HPDE6-E6E7 (cell line): ENCODE data around the gene RDH13.
"Not testable (repeated sequence)": the region's sequence is repeated elsewhere in the genome, so short reads cannot be mapped to it uniquely, and the experiment has no call there.

Source experiments
- DNase-seq: peaks from one replicate; pipeline ENCODE4 v3.0.0; 2011; ENCODE audit warnings: missing footprints; ENCODE audit errors: extremely low spot score

The RDH13 gene

DNA sequence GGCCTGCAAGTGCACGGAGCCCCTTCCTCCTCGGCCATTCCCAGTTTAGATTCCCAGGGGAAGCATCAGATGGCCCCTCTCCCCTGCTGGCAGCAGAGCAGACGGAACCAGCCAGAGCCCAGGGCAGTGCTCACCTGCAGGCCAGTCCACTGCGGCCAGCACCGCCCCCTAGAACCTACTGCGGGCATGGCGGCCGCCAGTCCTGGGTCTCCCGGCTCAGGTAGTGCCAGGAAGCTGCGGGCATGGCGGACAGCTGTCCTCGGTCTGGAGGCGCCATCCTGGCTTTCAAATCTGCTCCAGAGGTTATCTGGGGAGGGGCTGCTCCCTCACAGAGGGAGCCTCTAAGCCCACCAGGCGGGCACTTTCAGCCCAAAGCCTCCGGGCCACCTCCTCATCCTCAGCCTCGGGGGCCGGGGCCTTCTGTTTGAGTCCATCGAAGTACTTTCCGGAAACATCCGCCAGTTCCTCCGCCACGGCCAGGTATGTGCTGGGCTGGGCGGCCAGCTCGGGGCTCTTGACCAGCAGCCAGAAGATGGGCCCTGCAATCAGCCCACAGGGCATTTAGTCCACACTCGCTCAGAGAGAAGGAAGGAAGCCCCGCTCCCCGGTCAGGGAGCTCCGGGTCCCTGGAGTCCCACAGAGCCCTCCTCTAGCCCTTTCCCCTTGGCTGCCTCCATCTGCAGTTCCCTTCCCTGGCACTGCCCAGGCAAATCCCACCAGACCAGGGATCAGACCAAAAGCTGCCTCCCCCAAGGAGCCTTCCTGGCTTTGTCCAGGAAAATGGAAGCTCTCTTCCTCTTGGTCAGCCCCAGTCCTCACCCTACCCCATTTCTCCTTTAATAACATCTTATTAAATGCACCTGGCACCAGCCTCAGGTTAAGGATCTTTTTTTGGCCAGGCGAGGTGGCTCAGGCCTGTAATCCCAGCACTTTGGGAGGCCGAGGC lies 17.9 kb downstream of the RDH13 start:
- no peak for DNase-seq

GRCh38 chr19:55044286-55044685 lies 18.7 kb downstream of the RDH13 start:
- DNase-seq: no peak

GRCh38 chr19:55042688-55043087 lies 20.3 kb downstream of the RDH13 start:
- DNase-seq: no peak

DNA sequence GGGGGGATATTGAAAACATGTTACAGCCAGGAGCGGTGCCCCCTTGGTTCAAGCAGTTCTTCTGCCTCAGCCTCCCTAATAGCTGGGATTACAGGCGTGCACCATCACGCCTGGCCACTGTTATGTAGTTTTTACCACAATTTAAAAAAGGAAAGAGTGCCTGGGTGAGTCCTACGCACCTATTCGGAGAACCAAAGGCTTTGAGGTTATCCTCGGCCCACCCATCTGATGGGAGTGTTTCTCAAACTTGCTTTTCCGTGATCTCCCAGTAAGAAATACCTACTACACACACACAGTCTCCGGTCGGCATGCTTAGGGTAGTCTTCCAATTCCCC lies 20.6 kb downstream of the RDH13 start:
- no peak for DNase-seq

DNA sequence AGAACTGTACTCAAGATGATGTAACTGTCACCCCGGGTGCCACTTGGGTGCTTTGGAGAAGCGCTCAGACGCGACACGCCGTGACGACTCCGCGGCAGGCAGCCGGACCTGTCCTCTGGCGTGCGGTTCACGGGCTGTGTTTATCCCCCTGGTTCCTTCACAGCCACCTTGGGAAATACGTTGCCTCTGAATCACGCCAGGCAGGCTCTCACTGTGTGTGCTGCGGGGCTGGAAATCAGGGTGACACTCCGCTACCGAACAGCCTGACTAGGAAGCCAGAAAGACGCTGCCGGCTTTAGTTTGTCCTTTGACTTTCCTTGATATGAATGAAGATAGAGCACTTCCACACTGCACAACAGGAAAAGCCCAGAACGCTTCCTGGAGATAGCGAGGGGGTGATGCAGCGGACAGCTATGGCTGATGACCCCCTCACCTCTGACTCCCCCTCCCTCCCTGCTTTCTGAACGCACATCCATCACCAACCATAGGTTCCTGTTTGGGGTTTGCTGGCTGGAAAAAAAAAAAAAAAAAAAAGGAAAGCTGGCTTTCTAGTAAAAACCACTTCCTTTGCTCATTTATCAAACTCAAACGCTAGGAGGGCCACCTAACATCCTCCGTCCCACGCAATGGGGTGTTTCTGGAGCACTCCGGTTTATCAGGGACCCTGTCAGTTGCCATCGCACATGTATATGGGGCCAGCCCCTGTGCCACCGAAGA lies 21.2 kb downstream of the RDH13 start:
- no peak for DNase-seq

DNA sequence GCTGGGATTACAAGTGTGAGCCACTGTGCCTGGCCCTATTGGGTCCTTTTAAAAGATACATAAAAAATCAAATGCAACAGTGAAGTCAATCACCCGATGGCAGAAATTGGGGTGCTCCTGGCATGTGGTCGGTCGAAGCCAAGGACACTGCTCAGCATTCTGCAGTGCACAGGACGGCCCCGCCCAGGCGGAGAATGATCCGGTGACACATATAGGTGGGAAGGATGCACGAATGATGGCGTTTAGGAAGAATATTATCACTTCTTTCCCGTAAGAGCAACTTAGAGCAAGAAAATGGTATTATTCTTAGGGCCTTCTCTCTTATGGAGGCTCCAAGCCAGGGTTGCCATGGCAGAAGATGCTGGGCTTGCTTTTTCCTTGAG lies 21.7 kb downstream of the RDH13 start:
- no peak for DNase-seq

- not testable (repeated sequence) for DNase-seq
These were observed 22.3 kb downstream of the RDH13 start for GRCh38 chr19:55040654-55041053.

GRCh38 chr19:55037603-55038002 lies 25.3 kb downstream of the RDH13 start:
- DNase-seq: not testable (repeated sequence)

DNA sequence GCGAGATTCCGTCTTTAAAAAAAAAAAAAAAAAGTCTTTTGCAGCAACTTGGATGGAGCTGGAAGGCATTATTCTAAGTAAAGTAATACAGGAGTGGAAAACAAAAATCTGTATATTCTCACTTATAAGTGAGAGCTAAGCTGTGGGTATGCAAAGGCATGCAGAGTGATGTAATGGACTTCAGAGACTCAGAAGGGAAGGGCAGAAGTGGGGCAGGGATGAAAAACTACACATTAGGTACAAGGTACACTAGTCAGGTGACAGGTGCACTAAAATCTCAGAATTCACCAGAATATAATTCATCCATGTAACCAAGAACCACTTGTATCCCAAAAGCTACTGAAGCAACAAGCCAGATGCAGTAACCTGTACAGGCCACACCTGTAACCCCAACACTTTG lies 26.9 kb downstream of the RDH13 start:
- DNase-seq: no peak

- no peak for DNase-seq
These were observed 28.2 kb downstream of the RDH13 start for GRCh38 chr19:55034751-55035150.

DNA sequence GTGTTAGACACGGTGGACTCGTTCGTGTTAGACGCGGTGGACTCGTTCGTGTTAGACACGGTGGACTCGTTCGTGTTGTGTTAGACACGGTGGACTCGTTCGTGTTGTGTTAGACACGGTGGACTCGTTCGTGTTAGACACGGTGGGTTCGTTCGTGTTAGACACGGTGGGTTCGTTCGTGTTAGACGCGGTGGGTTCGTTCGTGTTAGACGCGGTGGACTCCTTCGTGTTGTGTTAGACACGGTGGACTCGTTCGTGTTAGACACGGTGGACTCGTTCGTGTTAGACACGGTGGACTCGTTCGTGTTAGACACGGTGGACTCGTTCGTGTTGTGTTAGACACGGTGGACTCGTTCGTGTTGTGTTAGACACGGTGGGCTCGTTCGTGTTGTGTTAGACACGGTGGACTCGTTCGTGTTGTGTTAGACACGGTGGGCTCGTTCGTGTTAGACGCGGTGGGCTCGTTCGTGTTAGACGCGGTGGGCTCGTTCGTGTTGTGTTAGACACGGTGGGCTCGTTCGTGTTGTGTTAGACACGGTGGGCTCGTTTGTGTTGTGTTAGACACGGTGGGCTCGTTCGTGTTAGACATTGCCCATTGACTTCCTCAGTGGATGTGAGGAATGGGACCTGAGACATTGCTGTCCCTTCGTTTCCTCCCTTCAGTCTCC lies 29.8 kb downstream of the RDH13 start:
- DNase-seq: not testable (repeated sequence)

DNA sequence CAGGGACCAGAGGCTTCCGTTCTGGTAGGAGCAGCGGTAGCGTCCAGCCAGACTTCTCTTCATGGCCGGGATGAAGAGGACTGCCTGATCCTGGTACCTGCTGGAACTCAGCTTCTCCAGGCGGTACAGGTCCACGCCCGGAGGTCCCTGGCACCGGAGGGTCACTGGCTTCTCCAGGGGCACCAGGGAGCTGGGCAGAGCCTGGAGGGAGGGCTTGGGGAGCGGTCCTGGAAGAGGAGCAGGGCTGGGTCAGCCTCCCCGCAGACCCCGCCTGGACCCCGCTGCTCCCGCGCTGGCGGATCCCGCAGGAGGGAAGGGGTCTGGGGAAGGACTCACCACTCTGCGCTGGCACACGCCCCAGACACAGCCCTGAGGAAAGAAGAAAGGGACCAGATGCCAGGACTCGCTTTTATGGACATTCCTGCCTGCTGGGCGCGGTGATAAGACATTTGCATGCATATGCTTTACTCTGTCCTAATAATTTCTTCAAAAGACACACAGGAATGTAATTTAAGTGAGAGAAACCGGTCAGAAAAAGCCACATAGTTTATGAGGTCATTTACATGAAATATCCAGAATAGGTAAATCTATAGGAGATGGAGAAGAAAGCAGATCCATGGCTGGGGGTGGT lies 30.7 kb downstream of the RDH13 start:
- DNase-seq: no peak

GRCh38 chr19:55031178-55031577 lies 31.8 kb downstream of the RDH13 start:
- DNase-seq: no peak

DNA sequence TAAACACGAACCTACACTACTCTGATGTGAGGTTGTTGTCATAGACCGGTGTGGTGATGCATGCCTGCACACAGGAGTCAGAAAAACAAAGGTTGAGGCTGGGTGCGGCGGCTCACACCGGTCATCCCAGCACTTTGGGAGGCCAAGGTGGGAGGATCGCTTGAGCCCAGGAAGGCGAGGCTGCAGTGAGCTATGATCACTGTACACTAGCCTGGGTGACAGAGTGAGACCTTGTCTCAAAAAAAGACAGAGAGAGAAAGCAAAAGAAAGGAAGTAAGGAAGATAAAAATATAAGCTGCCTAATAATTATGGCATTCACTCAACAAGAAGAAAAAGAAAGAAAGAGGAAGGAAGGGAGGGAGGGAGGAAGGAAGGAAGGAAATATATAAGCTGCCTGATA lies 34.2 kb downstream of the RDH13 start:
- DNase-seq: no peak

DNA sequence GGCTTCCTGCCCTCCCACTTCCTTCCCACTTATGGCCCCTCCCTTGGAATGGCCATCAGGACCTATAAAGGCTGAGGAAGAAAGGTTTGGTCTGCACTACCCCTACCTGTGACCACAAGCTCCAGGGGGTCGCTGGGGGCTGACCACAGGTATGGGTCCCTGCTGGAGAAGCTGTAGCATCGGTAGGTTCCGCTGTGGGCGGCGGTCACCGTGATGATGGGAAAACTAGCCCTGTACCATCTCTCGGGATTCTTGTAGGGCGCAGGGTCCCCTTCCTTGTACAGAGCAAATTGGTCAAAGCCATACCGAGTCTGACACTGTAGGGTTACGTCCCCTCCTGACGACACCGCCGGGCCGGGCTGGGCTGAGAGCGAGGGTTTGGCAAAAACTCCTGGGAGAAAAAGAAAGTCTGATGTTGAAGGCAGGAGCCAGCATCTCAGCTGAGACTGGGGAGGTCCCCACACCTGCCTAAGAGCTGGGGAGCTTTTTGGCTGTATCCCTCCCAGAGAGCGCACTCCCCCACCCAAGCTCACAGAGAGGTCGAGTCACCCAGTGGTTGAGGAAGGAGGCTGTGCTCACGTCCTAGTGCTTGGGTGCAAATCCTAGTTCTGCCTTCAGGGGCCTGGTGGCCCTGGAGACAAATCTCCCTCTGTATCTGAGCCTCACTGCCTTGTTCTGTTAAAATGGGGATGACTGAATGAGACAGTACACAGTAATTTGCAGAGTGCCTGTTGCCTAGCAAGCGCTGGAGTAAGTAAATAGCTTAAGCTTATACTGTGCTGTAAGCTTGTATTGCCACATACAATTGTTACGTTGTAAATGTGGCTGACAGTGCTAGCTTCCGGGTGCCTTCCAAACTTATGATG lies 35.2 kb downstream of the RDH13 start:
- DNase-seq: no peak

- not testable (repeated sequence) for DNase-seq
These were observed 35.8 kb downstream of the RDH13 start for GRCh38 chr19:55027140-55027471.

- no peak for DNase-seq
These were observed 38.8 kb downstream of the RDH13 start for GRCh38 chr19:55024111-55024510.

DNA sequence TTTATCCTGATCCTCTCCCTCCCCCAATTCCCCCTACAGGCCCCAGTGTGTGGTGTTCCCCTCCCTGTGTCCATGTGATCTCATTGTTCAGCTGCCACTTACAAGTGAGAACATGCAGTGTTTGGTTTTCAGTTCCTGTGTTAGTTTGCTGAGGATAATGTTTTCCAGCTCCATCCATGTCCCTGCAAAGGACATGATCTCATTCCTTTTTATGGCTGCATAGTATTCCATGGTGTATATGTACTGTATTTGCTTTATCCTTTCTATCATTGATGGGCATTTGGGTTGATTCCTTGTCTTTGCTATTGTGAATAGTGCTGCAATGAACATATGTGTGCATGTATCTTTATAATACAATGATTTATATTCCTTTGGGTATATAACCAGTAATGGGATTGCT lies 42.6 kb downstream of the RDH13 start:
- not testable (repeated sequence) for DNase-seq

GRCh38 chr19:55018633-55019032 lies 44.3 kb downstream of the RDH13 start:
- no peak for DNase-seq

DNA sequence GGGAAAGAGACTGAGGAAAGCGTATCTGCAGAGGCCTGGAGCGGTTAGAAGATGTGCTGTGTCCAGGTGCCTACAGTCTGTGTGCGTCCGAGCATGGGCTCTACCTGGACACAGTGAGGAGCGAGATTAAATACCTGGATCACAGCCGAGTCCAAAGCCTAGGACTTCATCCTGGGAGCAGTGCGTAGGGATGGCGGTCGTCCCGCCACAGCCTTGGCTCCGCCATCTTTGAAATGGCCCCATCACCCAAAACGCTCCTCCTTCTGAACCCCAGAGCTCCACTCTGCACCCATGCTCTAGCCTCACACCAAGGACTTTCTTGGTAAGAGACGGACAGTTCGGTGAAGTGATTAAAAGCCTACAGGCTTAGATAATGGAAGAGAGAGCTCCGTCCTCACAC lies 44.7 kb downstream of the RDH13 start:
- DNase-seq: no peak

DNA sequence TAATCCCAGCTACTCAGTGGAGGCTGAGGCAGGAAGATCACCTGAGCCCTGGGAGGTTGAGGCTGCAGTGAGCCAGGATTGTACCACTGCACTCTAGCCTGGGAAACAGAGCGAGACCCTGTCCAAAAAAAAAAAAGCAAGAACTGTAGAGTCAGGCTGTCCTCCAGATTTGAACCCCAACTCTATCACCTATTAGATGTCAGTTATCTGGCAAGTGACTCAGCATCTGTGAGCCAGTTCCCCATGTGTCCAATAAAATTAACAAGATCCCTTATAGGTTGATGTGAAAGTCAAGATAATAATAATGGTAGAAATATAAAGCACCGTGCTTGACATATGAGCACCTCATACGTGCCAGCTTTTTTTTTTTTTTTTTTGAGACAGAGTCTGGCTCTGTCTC lies 46.9 kb downstream of the RDH13 start:
- no peak for DNase-seq
